Panc1 (cell line): ENCODE data around the gene TACC2.

Experiments used
- CTCF ChIP-seq: fragments of 450-650 bp; IDR thresholded peaks from 2 replicates; pipeline ENCODE4 v1.5.1; 2017; ENCODE audit warnings: mild to moderate bottlenecking
- POLR2AphosphoS5 ChIP-seq: IDR thresholded peaks from 2 replicates; pipeline ENCODE4 v1.6.1; 2012; ENCODE audit warnings: mild to moderate bottlenecking, low read depth, low read length, moderate library complexity
- SIN3A ChIP-seq: IDR thresholded peaks from 2 replicates; pipeline ENCODE4 v1.6.1; 2012; ENCODE audit warnings: low read depth, mild to moderate bottlenecking, low read length, moderate library complexity, borderline replicate concordance; ENCODE audit not compliant: insufficient read depth
- TCF7L2 ChIP-seq: IDR thresholded peaks from 2 replicates; pipeline ENCODE4 v1.6.1; 2011; ENCODE audit warnings: mild to moderate bottlenecking, low read depth, low read length, inconsistent platforms
- TF ChIP-seq, protein P1 (sequence below), 2 experiments: IDR thresholded peaks; 2 replicates each; pipeline ENCODE4 v1.6.1; 2011 to 2012; ENCODE audit warnings: low read depth in 2 of 2, control low read depth in 1 of 2, low read length in 1 of 2, mild to moderate bottlenecking in 1 of 2, moderate library complexity in 1 of 2; ENCODE audit not compliant: insufficient read depth in 1 of 2

GRCh38 chr10:121949049-121949448 is 39.9 kb upstream of the TACC2 start:
- TF ChIP-seq, protein P1, sequence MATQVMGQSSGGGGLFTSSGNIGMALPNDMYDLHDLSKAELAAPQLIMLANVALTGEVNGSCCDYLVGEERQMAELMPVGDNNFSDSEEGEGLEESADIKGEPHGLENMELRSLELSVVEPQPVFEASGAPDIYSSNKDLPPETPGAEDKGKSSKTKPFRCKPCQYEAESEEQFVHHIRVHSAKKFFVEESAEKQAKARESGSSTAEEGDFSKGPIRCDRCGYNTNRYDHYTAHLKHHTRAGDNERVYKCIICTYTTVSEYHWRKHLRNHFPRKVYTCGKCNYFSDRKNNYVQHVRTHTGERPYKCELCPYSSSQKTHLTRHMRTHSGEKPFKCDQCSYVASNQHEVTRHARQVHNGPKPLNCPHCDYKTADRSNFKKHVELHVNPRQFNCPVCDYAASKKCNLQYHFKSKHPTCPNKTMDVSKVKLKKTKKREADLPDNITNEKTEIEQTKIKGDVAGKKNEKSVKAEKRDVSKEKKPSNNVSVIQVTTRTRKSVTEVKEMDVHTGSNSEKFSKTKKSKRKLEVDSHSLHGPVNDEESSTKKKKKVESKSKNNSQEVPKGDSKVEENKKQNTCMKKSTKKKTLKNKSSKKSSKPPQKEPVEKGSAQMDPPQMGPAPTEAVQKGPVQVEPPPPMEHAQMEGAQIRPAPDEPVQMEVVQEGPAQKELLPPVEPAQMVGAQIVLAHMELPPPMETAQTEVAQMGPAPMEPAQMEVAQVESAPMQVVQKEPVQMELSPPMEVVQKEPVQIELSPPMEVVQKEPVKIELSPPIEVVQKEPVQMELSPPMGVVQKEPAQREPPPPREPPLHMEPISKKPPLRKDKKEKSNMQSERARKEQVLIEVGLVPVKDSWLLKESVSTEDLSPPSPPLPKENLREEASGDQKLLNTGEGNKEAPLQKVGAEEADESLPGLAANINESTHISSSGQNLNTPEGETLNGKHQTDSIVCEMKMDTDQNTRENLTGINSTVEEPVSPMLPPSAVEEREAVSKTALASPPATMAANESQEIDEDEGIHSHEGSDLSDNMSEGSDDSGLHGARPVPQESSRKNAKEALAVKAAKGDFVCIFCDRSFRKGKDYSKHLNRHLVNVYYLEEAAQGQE (IDR thresholded peaks at IDR 0.05; ENCODE audit: insufficient read depth in 1 of 2, low read depth in 2 of 2, low read length in 1 of 2), result no peak
- TF ChIP-seq CTCF, result no peak
- no peak for TF ChIP-seq POLR2AphosphoS5
- no peak for TF ChIP-seq TCF7L2
- TF ChIP-seq SIN3A, result no peak
